ENCODE measurements around the gene FAM185A.
"Not testable (repeated sequence)": the region's sequence is repeated elsewhere in the genome, so short reads cannot be mapped to it uniquely, and the experiment has no call there.

Gene FAM185A

DNA sequence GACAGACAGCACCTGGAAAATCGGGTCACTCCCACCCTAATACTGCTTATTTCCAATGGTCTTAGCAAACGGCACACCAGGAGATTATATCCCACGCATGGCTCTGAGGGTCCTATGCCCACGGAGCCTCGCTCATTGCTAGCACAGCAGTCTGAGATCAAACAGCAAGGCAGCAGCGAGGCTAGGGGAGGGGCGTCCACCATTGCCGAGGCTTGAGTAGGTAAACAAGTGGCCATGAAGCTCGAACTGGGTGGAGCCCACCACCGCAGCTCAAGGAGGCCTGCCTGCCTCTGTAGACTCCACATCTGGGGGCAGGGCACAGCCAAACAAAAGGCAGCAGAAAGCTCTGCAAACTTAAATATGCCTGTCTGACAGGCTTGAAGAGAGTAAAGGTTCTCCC, 32.1 kb downstream of the FAM185A start:
- DNase-seq, result not testable (repeated sequence)

DNA sequence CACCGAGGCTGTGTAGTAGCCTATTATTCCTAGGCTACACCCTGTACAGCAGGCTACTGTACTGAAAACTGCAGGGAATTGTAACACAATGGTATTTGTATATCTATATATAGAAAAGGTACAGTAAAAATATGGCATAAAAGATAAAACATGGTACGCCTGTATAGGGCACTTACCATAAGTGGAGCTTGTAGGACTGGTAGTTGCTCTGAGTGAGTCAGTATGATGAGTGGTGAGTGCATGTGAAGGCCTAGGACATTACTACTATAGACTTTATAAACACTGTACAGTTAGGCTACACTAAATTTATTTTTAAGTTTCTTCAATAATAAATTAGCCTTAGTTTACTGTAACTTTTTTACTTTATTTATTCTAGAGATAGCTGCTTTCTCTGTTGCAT, 40.0 kb downstream of the FAM185A start:
- not testable (repeated sequence) for DNase-seq

DNA sequence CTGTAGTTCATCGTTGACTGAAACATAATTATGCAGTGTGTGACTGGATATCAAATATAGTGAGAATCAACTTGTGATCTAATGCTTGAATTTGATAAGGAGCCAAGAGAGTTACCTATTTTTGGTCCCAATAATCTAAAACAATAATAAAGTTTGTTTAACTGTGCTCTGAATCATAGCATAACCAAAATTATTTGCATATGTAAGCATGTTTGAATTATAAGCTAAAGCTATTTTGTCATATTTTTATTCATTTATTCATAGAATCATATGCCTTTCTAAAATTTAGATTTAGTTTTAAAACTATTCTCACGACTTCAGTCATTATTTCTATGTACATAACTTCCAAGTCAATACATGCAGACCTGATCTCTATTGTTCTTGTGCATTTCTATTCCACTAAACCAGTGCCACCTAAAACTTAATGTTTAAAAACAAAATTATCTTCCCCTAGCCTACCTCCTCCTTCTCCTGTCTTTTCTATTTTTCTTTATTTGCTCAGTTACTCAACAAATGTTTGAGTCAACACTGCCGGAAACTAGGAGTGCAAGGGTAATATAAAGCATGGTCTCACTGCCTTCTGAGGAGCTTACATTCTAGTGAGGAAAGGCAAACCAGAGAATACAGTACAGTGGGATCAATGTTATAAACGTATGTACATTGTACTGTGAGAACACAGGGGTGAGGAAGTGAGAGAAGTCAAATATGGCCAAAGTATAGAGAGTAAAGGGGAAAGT, 41.7 kb downstream of the FAM185A start:
- DNase-seq, result not testable (repeated sequence)

DNA sequence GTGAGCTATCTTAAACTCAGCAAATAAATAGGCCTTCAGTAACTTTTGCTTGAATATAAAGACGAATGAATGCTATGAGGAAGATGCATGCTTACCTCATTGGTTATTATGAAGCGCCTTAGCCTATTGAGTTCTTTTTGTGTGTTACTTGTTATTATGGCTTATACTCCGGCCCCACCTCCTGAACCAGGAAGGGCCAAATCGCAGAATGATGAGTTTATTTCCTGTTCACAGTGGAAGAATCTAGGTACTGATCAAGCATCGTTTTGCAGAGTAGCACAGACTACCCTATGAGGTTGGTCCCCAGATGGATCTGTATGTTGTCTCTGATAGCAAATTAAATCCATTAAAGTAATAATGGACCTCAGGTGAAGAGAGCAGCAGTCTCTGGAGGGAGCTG, 42.6 kb downstream of the FAM185A start:
- not testable (repeated sequence) for DNase-seq

DNA sequence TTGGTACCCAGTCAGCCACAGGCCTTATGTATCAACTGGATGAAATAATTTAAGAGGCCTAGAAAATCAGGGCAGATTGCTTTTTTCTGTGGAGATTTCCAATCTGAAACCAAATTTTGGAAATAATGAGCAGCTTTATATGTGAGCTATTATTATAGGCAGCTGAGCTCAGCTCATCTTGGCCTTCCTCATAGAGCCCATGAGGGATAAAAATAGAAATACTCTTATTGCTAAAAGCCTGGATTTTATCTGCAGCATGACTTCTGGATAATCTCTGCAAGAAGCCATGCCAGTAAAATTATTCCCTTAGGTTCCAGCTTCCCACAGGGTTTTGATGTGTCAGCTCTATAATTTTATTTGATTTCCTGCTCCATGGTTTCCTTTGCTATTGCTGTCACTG, 43.0 kb downstream of the FAM185A start:
- not testable (repeated sequence) for DNase-seq

DNA sequence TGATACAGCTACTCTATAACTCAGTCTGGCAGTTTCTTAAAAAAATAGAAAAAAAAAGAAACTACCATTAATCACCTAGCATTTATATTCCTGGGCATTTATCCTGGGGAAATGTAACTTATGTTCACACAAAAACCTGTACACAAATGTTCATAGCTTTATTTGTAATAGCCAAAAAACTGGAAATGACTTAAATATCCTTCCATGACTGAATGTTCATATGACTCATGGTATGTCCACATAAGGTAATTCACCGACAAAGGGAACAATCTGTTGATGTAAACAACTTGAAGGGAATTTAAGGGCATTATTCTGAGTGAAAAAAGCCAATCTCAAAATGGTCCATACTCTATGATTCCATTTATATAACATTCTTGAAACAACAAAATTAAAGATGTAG, 45.8 kb downstream of the FAM185A start:
- peak; percentile 49 for DNase-seq

DNA sequence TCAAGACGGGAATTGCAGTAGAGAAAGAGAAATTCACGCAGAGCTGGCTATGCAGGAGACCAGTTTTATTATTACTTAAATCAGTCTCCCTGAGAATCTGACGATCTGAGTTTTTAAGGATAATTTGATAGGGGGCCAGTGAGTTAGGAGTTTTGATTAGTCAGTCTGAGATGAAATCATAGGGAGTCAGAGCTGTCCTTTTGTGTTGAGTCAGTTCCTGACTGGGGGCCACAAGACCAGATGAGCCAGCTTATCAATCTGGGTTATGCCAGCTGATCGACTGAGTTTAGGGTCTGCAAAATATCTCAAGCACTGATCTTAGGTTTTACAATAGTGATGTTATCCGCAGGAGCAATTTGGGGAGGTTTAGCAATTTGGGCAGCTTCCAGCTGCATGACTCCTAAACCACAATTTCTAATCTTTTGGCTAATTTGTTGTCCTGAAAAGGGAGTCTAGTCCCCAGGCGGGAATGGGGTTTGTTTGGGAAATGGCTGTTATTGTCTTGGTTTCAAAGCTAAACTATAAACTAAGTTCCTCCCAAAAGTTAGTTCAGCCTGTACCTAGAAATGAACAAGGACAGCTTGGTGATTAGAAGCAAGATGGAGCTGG, 47.3 kb downstream of the FAM185A start:
- DNase-seq, result not testable (repeated sequence)

DNA sequence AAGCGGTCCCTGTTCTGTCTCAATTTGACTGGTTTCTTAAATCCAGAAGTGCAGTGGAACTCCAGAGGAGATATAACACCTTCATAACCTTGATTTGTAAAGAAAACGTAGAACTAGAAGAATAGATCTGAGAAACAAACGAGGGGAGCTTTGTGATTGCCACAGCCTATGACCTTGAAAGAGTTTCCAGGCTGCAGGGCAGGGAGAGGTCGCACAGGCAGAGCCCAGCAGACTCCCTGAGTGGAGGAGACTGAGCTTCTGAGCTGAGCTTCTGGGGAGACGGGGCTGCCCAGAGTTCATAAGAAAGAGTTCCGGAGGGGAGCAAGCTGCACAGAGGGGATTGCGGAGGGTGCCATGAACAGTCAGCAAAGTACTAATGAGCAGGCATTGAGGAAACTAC, 57.8 kb downstream of the FAM185A start:
- no peak for DNase-seq

DNA sequence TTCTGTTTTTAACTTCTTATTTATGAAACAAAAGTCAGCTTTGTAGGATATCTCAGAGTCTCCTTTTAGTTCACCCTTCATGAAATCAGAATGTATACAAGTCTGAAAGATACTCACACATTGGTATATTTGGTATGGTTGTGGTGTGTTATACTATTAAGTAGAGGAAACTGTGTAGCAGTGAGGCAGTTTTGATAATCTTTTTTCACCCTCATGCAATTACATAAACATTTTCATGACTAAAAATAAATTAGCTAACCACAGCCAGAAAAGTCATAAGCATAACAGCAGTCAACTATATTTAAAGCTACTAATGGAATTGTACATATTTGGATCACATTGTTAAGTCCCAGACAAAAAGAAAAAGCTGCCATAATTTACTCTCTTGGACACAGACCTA, 62.1 kb downstream of the FAM185A start:
- DNase-seq, result no peak

DNA sequence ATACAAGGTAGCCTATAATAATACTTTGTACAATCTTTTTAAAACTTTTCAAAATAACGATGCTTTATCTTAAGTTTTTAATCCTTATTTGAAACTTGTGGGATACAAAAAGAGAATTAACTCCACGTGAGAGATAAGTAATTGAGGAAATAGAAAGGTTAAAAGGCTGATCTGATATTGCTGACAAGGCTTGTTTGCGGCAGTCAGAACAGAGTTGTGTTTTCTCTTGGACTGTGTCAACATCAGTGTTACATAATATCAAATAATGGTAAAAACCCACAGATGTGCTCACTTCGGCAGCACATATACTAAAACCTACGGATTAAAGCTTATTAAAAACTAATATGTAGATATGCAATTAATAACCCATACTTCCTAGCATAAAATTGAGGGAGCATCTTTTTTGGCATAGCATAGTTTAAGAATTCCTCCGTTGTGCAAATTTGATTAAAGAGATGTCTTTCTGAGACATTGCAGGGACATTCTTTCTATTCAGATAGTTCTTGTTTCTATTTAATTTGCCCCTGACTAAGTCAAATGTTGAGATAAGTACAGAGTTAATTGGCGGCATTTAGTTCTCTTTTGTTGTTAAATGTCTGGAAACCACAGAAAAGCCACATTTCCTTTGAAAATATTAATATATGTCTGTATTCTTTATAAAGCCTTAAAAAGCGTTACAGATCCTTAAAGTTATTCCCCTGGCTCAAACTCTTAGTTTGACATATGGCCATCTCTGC, 63.3 kb downstream of the FAM185A start:
- DNase-seq, result peak; percentile 64

DNA sequence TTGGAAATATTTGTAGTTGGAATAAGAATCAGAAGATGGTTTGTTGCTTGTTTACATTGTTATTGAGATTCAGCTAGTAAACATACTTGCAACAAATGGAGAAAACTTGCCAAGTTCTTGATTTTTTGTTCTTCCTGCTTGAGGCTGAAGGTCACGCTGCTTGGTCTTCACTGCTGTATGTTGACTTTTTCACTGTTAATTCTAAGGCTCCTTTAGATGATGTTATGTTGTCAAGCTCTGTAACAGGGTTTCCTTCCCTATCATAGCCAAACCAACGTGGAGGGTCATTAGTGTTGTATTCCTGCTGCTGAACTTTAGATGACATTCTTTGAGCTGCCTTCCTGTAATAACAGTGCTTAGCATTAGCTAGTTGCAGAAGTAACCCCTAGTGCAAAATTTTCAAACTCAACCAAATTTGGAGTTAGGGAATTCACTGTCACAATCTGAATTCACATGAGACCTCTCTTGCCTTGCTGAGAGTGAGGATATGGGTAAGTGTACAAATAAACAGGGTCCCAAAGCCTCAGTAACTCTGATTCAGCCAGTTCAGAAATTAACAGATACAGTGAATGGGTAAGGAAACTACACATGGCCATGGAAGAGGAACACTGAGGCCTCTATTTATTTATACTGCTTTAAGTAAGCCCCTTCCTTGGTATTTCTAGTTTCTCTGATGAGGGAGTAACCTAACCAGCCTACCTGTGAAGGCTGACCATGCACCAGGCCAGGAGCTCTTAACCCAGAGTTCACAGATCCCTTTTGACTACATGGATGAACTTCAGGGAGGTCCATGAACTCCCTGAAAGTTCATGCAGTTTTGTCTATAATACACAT, 64.6 kb downstream of the FAM185A start:
- DNase-seq, result no peak

DNA sequence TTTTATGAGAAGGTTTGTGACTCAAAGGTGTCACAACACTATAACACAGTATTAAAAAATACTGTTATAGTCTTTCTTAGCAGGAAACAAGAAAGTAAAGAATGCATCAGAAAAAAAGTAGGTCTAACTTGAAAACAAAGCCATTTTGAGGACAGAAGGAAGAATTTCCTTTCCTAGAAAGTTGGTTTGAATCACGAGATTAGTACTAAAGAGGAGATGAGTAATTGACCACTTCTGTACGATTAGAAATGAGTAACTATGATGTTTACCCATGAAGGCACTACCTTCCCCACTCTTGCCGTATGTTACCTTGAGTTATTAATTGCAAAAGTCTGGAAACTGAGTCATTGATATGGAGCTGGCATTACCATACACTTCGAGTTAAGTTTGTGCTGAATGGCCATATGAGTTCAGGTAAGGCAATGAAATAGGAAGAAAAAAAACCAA, 65.2 kb downstream of the FAM185A start:
- DNase-seq, result no peak

DNA sequence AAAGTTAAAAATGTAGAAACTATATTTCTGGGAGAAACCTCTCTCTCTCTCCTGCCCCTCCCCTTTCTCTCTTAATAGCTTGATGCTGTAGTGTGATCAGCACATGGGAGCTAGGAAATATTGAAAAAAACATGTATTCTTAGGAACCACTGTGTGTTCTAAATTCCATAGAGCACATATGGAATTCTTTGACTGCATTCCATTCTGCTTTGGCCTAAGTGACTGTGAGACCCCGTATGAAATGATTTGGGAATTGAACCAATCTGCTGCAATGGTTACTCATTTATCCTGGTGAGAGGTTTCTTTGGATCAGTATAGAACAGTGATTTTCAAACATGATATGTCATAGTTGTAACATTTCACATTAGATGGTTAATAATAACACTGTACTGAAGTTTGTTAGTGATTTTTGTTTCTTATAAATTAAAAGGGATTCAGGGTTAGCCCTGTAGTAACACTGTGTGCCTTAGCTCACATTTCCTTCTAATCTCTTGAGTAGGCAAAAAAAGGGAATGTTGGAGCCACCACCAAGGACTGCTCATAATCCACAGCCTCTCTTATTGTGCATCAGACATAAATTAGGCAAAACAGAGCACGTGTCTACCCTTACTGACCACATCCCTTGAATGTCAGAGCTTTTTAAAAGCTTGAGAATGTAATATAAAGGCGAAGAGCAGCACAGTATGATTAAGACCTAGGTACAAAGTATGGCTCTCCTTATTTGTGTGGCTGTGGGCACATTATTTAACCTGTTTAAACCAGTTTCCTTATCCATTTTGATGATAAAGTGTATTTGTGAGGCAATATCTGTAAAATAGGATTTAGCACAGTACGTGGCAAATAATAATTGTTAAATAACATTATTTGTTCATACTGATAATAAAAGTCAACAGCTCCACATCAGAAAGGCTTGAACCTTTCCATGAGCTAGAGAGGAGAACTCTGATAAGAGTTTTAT, 69.1 kb downstream of the FAM185A start:
- DNase-seq, result no peak

DNA sequence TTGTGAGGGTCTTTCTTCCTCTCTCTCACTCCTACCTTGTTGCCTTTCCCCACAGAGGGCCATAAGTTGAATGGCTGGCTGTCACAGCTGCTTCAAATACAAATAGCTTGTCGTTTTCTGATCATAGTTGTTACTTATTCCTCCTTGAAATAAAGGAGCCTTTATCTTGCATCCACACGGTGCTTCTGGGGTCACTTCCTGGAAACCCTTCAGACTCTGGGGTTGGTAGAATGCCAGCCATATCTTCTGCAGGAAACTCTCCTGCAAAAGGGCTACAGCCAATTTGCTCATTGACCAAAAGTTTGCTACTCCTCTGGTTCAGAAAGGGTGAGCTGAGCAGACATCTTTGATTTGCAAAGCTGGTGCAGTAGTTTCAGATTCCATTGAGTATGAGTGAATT, 70.4 kb downstream of the FAM185A start:
- DNase-seq, result no peak

DNA sequence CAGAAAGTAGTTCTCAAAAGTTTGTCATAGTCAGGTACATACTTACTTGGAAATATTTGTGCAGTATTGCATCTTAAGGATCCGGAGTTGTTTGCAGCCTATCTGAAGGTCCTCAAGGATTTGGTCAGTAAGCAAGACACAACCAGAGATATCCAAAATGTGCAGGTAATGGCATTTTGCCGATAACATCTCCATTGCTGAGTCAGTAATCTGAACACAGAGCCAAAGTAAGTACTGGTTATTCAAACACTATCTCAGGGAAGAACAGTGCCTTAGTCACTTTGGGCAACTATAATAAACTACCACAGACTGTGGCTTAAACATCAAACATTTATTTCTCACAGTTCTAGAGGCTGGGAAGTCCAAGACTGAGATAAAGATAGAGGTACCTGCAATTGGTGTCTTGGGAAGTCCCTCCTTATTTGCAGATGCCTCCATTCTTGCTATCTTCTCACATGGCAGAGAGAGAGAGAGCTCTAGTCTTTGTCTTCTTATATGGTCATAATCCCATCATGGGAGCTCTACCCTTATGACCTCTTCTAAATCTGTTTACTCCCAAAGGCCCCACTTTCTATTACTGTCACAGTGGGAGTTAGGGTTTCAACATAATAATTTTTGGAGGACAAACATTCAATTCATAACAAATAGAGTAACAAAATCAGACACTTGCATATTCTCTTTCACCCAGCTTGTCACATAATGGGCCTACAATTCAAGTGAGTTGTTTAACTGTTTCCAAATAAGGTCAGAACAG, 73.4 kb downstream of the FAM185A start:
- no peak for DNase-seq

DNA sequence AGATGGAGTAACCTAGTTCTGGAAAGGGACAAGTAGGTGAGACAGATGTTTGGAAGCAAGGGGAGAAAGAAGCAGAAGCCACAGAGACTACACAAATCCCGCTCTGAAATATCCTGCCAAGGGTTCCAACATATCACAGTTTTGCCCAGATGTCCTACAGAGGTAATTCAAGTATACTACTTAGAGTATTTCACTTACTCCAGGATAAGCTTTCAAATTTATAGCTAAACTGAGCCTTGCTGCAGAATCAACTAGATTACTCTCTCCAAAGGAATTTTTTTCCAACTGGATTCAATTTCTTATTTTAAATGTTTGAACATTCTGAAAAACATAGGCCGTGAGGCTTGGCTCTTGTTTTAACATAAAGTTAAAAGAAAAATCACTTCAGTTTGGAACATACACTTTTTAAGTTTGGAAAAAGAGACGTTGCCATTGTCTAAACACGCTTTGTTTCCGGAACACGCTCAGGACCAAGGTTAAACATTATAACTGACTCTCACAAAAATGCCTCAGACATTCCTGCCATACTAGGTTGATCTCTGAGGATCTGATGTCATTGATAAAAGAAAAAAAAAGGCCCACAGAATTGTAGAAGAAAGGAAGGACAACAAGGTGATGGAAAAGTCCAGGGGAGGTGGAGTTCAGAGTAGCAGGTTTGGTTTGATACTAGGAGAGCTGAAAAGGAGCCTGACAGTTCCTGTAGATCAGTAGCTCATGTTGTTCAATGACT, 74.8 kb downstream of the FAM185A start:
- DNase-seq, result no peak

DNA sequence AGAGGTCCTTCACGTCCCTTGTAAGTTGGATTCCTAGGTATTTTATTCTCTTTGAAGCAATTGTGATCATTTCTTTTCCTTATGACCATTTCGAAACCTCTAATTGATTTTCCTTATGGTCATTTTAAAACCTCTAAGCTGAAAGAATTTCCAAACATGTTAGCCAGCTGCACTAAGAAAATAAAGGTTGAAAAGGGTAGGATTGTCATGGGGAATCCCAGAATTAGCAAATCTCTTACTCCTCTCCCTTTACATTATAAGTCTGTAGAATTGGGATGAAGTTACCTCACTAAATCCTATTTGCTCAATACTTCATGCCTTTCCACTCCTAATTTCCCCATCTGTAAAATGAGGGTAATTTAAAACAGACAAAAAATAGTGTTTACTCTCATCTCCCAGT, 79.5 kb downstream of the FAM185A start:
- peak; percentile 22 for DNase-seq

DNA sequence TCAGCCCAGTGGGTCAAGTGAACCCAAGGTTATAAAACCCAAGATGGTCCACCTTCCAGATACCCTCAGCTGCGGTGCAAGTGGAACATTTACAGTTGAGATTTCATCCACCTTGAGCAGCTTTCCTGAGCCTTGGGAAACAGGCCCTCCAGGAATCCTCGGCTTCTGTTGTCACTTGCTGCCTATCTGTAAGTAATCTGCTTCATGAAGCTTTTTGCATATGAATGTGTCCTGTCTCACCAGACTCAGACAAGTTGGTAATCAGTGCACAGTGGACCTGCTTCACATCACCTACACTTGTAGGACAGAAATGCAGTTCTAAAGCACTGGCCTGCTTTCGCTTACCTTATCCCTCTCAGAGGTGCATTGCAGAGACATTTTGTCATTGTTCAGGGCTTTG, 80.3 kb downstream of the FAM185A start:
- no peak for DNase-seq

DNA sequence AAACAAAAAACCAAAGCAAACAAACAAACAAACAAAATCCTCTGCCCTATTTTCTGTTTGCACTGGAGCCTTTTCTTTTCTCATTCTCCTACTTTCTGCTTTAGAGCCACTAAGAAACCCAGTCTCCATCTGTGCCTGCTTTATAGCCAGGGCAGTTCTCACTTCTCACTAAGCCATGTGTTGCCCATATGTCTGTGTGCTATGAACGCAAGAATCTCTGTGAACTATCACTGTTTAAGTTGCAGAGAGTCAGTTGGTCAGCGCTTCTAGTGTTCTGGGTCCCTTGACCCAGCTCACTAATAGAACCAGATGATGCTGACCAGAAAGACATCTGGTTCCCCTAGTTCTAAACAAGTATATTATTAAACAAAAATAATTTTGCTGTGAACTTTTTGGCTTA, 81.4 kb downstream of the FAM185A start:
- no peak for DNase-seq

DNA sequence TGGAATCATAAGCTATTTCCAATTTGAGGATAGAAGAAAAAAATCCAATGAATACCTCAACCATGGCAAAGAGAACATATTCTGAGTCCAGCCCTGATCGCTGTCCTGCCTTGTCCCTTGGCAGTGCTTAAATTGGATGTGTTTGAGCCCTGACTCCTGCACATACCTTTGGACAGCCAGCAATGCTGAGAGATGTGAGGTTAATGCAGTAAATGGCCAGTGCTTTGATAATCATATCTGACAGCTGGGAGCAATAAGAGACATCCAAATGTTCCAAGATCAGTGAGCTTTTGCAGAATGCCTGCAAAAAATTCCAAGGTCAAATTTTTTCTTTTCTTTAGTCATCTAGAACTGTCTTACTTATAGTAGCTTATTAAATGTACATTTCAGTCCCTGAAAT, 83.9 kb downstream of the FAM185A start:
- no peak for DNase-seq
